MM.1S (cell line): ENCODE data around the gene ENTREP1.

Experiments
- CTCF ChIP-seq: fragments of 300-600 bp; sonication (generic); IDR thresholded peaks from 2 replicates; pipeline ENCODE4 v1.5.1; 2016; ENCODE audit warnings: antibody characterized with exemption, low read length, mixed read lengths
- EZH2 ChIP-seq: fragments of 300-600 bp; sonication (generic); optimal IDR thresholded peaks from 2 replicates; pipeline ENCODE3; 2017; ENCODE audit warnings: low read depth, mild to moderate bottlenecking, antibody characterized with exemption, low read length, mixed read lengths
- EZH2phosphoT487 ChIP-seq: fragments of 300-600 bp; sonication (generic); IDR thresholded peaks from 2 replicates; pipeline ENCODE4 v1.6.1; 2018; ENCODE audit warnings: antibody characterized with exemption, low read length

GRCh38 chr9:69314547-69314946 is 10.5 kb upstream of the ENTREP1 start:
- no peak for TF ChIP-seq EZH2phosphoT487
- no peak for TF ChIP-seq CTCF
- TF ChIP-seq EZH2 = no peak
